HG03457 (cell line): ENCODE measurements around the gene WDR20.
A peak's percentile ranks its signal among the peaks of the same experiment; 100 is the strongest.
"Not testable (repeated sequence)": the region's sequence is repeated elsewhere in the genome, so short reads cannot be mapped to it uniquely, and the experiment has no call there.

ENCODE experiments used
- ATAC-seq: cut with Tn5 transposase; IDR thresholded peaks from one replicate; pipeline ENCODE4 v1.9.1; 2021; ENCODE audit warnings: moderate number of reproducible peaks; ENCODE audit not compliant: unreplicated experiment

WDR20 gene

GRCh38 chr14:102139286-102140026 is at the start of gene WDR20:
TSS of gene WDR20 (plus strand) at chr14:102139897. CDS start at chr14:102139924, 27 bp downstream.
- ATAC-seq = peak; percentile 82

GRCh38 chr14:102090713-102091112 is 49.0 kb upstream of the WDR20 start:
- no peak for ATAC-seq

- no peak for ATAC-seq
Observed at GRCh38 chr14:102092806-102093205, 46.9 kb upstream of the WDR20 start.

- no peak for ATAC-seq
Observed at GRCh38 chr14:102094101-102094500, 45.6 kb upstream of the WDR20 start.

GRCh38 chr14:102095231-102095870 is 44.3 kb upstream of the WDR20 start:
- ATAC-seq = no peak

DNA sequence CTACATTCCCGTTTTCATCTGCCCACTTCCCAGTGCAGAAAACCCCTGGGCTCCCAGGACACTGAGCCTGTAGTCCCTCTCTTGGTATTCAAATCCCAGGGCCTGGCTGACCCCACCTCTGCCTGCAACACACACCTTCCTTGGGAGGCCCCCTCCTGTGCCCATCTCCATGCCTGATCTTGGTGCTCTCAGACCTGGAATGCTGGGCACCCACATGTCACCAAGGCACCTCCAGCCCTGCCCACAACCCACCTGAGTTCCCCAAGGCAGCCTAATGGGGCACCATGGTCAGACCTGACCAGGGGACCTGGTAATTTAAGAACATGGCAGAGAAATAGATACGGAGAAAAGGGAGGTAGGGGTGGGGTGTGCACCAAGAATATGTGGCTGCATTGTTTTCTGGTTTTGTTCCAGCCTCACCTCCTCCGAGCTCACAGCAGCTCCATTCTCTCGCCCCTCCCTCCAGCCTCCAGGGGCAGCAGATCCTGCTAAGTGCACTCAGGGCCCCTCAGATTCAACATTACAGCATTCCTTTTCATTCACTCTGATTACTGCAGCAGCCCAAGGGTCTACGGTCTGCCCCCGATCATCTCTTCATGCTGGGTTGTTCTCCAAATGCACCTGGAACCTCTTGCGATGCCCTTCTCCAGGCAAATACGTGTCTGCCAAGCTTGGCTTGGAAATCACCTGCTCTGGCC is 43.7 kb upstream of the WDR20 start:
- no peak for ATAC-seq

- ATAC-seq = no peak
Observed at GRCh38 chr14:102096569-102097188, 43.0 kb upstream of the WDR20 start.

GRCh38 chr14:102097441-102098135 is 42.1 kb upstream of the WDR20 start:
- ATAC-seq = no peak

GRCh38 chr14:102103062-102103695 is 36.5 kb upstream of the WDR20 start:
- no peak for ATAC-seq

GRCh38 chr14:102105369-102105768 is 34.3 kb upstream of the WDR20 start:
- ATAC-seq = no peak

GRCh38 chr14:102109332-102109731 is 30.4 kb upstream of the WDR20 start:
- not testable (repeated sequence) for ATAC-seq

- no peak for ATAC-seq
Observed at GRCh38 chr14:102111101-102111500, 28.6 kb upstream of the WDR20 start.

- no peak for ATAC-seq
Observed at GRCh38 chr14:102116361-102117180, 23.1 kb upstream of the WDR20 start.

GRCh38 chr14:102117852-102118251 is 21.8 kb upstream of the WDR20 start:
- no peak for ATAC-seq

- ATAC-seq = no peak
Observed at GRCh38 chr14:102120888-102121287, 18.8 kb upstream of the WDR20 start.

GRCh38 chr14:102121567-102121966 is 18.1 kb upstream of the WDR20 start:
- ATAC-seq = no peak

- no peak for ATAC-seq
Observed at GRCh38 chr14:102124419-102124818, 15.3 kb upstream of the WDR20 start.

GRCh38 chr14:102125546-102125945 is 14.2 kb upstream of the WDR20 start:
- no peak for ATAC-seq

- ATAC-seq = no peak
Observed at GRCh38 chr14:102126807-102127455, 12.8 kb upstream of the WDR20 start.
